ENCODE results near the gene LRRC28.

DNA sequence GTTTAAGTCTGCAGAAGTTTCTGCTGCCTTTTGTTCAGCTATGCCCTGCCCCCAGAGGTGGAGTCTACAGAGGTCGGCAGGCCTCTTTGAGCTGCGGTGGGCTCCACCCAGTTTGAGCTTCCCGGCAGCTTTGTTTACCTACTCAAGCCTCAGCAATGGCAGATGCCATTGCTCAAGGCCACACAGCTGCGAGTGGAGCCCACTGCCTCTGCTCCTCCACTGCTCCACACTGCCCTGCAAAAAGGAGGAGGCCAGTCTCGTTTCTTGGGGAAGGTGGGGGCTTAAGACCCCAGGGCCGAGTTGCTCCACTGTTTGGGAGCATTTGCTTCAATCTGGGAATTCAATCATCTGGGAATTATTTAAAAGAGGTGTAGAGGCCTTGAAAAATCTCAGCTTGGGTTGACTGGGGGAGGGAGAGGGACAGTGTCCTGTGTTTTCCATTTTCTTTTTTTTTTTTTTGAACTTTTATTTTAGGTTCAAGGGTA is 169.9 kb downstream of the LRRC28 start:
- TF ChIP-seq CTCF (IDR thresholded peaks at IDR 0.05) (no peak), EZH2 (IDR thresholded peaks at IDR 0.05; ENCODE audit: borderline replicate concordance, insufficient read depth, low read depth, low read length, poor library complexity, severe bottlenecking) (no peak)
